Endothelial cell of umbilical vein (primary cell): ENCODE results near the gene SYNDIG1. TPM values are rescaled to one million over a fixed set of nuclear protein-coding genes. Genes with fewer than 3 reads are reported as not detected.

Source experiments
- BruUV-seq: library from RNA; stranded (reverse); fragments of 400-500 nt; replicated peaks from 2 replicates; lab custom pipeline; 2021; lab: Mats Ljungman, UMichigan
- CTCF ChIA-PET: fragments of 300-600, 350-600 bp; sonication (Branson Sonifier 250); formaldehyde crosslinking; loops from one replicate; lab custom pipeline; 2021; ENCODE audit warnings: antibody characterized with exemption, inconsistent platforms; lab: Charles Lee
- POLR2A ChIA-PET: fragments of 300-600, 350-600 bp; sonication (Branson Sonifier 250); formaldehyde crosslinking; loops from one replicate; lab custom pipeline; 2021; ENCODE audit warnings: antibody characterized with exemption, inconsistent platforms; lab: Charles Lee
- DNase-seq: peaks from one replicate; pipeline ENCODE4 v3.0.0-alpha.2; 2011; ENCODE audit warnings: low read depth, low spot score
- FAIRE-seq: peaks from 2 replicates; lab custom pipeline; 2011; peaks lifted over from hg19 to GRCh38; lab: Jason Lieb, UNC
- H2AFZ ChIP-seq: 2 replicates; pipeline ENCODE4 v1.6.0; 2012; ENCODE audit warnings: low read depth, low read length, control low read depth, inconsistent platforms
- H3K27ac ChIP-seq: 2 replicates; pipeline ENCODE4 v1.5.1; 2011; ENCODE audit warnings: low read depth, mild to moderate bottlenecking, control low read depth, low read length, moderate library complexity; ENCODE audit not compliant: insufficient read depth
- H3K27me3 ChIP-seq, 2 experiments: 2 replicates each; pipeline versions ENCODE4 v1.6.0 to v1.6.1; 2011; ENCODE audit warnings: low read length in 2 of 2, mixed read lengths in 1 of 2; ENCODE audit not compliant: control insufficient read depth in 2 of 2, insufficient read depth in 2 of 2
- H3K36me3 ChIP-seq, 2 experiments: 2 replicates in 1 of 2; 3 replicates in 1 of 2; pipeline ENCODE4 v1.5.1; 2011; ENCODE audit warnings: low read length in 2 of 2, mild to moderate bottlenecking in 1 of 2, moderate library complexity in 1 of 2; ENCODE audit not compliant: control insufficient read depth in 2 of 2, insufficient read depth in 2 of 2; ENCODE audit errors: extremely low read depth in 1 of 2
- H3K4me1 ChIP-seq: 3 replicates; pipeline ENCODE4 v1.5.1; 2011; ENCODE audit warnings: mild to moderate bottlenecking, low read length; ENCODE audit not compliant: control insufficient read depth, insufficient read depth; ENCODE audit errors: extremely low read depth
- H3K4me2 ChIP-seq: 2 replicates; pipeline ENCODE4 v1.6.1; 2011; ENCODE audit warnings: low read length, control low read depth, mixed read lengths; ENCODE audit not compliant: insufficient read depth
- H3K4me3 ChIP-seq, 3 experiments: fragments of 200-600 bp in 1 of 3; sonication (generic), shearing (Covaris generic) in 1 of 3; replicated peaks in 1 of 3; 2 replicates each; pipeline ENCODE4 v1.5.1; 2011 to 2016; ENCODE audit warnings: control low read depth in 3 of 3, low read length in 3 of 3, mild to moderate bottlenecking in 2 of 3, inconsistent platforms in 1 of 3, low read depth in 1 of 3, moderate library complexity in 1 of 3; ENCODE audit not compliant: insufficient read depth in 1 of 3
- H3K79me2 ChIP-seq: 2 replicates; pipeline ENCODE4 v1.6.0; 2012; ENCODE audit warnings: low read length, inconsistent platforms; ENCODE audit not compliant: control insufficient read depth, insufficient read depth
- H3K9ac ChIP-seq: replicated peaks from 2 replicates; pipeline ENCODE3; 2011; ENCODE audit warnings: low read length, control low read depth; ENCODE audit not compliant: insufficient read depth; ENCODE audit errors: extremely low read depth
- H3K9me1 ChIP-seq: replicated peaks from 3 replicates; pipeline ENCODE4 v1.6.0; 2011; ENCODE audit warnings: mild to moderate bottlenecking, low read length; ENCODE audit not compliant: control insufficient read depth, insufficient read depth; ENCODE audit errors: extremely low read depth
- H3K9me3 ChIP-seq: replicated peaks from 2 replicates; pipeline ENCODE4 v1.5.1; 2012; ENCODE audit warnings: low read length, inconsistent platforms; ENCODE audit not compliant: control insufficient read depth, insufficient read depth
- H4K20me1 ChIP-seq: replicated peaks from 2 replicates; pipeline ENCODE3; 2011; ENCODE audit warnings: mild to moderate bottlenecking, low read length; ENCODE audit not compliant: control insufficient read depth, insufficient read depth; ENCODE audit errors: extremely low read depth
- CTCF ChIP-seq, 2 donors: IDR thresholded peaks; 1 replicate in 1 of 2; 2 replicates in 1 of 2; pipeline ENCODE4 v1.5.1; 2011; ENCODE audit warnings: low read length in 2 of 2, mild to moderate bottlenecking in 2 of 2, moderate library complexity in 2 of 2, control low read depth in 1 of 2, inconsistent platforms in 1 of 2, low read depth in 1 of 2; ENCODE audit not compliant: insufficient read depth in 1 of 2; ENCODE audit errors: extremely low read depth in 1 of 2
- EZH2 ChIP-seq: IDR thresholded peaks from 2 replicates; pipeline ENCODE4 v1.6.1; 2012; ENCODE audit warnings: borderline replicate concordance, low read depth, mild to moderate bottlenecking, moderate library complexity, low read length, inconsistent platforms; ENCODE audit not compliant: severe bottlenecking
- FOS ChIP-seq: IDR thresholded peaks from 2 replicates; pipeline ENCODE4 v1.6.1; 2011; ENCODE audit warnings: mild to moderate bottlenecking, low read length, moderate library complexity, borderline replicate concordance; ENCODE audit not compliant: insufficient read depth
- GATA2 ChIP-seq: IDR thresholded peaks from 2 replicates; pipeline ENCODE4 v1.7.0; 2011; ENCODE audit warnings: low read depth, mild to moderate bottlenecking, moderate library complexity, mixed read lengths, low read length; ENCODE audit not compliant: insufficient read length, insufficient read depth
- JUN ChIP-seq: IDR thresholded peaks from 2 replicates; pipeline ENCODE4 v1.6.1; 2011; ENCODE audit warnings: borderline replicate concordance, low read depth; ENCODE audit not compliant: insufficient read length, insufficient read depth
- MAX ChIP-seq: IDR thresholded peaks from 2 replicates; pipeline ENCODE4 v1.6.1; 2011; ENCODE audit not compliant: insufficient read depth, insufficient read length
- MYC ChIP-seq: IDR thresholded peaks from one replicate; pipeline ENCODE4 v1.6.1; 2011; ENCODE audit warnings: mild to moderate bottlenecking, low read depth, low read length
- POLR2A ChIP-seq: IDR thresholded peaks from 2 replicates; pipeline ENCODE4 v1.6.1; 2012; ENCODE audit warnings: low read depth, mild to moderate bottlenecking, control low read depth, low read length
- POLR2AphosphoS5 ChIP-seq: IDR thresholded peaks from 2 replicates; pipeline ENCODE4 v1.6.1; 2012; ENCODE audit warnings: low read depth, mild to moderate bottlenecking, control low read depth, low read length, moderate library complexity; ENCODE audit not compliant: insufficient read depth
- dilution Hi-C: fragments of 300-500 bp; cut with MboI; formaldehyde crosslinking; loops from one replicate; pipeline ENCODE4 v1.15.0; 2019; ENCODE audit warnings: low sequenced_read_pairs; ENCODE audit not compliant: extremely low pct_ligation_motif_present
- intact Hi-C: fragments of 100-400 bp; cut with micrococcal nuclease; formaldehyde crosslinking; loops from one replicate; pipeline ENCODE4 v1.10.0; 2022
- polyA plus RNA-seq, 4 experiments: library from polyadenylated mRNA; depleted of rRNA in 3 of 4; stranded (reverse) in 3 of 4; unstranded in 1 of 4; fragments of >200 nt; gene quantifications; 2 replicates each; pipeline versions ENCODE4 v1.2.1 to v1.2.3, GENCODE V29; 2011 to 2012; ENCODE audit warnings: missing spikeins in 1 of 4
- total RNA-seq: library from RNA; stranded (reverse); gene quantifications from 2 replicates; pipeline ENCODE4 v1.2.3, GENCODE V29; 2021

SYNDIG1 gene
- total and polyA plus RNA-seq, 2 donors (not counting 3 experiments of a cell fraction or from before 2014, with no cell fraction given): not detected

DNA sequence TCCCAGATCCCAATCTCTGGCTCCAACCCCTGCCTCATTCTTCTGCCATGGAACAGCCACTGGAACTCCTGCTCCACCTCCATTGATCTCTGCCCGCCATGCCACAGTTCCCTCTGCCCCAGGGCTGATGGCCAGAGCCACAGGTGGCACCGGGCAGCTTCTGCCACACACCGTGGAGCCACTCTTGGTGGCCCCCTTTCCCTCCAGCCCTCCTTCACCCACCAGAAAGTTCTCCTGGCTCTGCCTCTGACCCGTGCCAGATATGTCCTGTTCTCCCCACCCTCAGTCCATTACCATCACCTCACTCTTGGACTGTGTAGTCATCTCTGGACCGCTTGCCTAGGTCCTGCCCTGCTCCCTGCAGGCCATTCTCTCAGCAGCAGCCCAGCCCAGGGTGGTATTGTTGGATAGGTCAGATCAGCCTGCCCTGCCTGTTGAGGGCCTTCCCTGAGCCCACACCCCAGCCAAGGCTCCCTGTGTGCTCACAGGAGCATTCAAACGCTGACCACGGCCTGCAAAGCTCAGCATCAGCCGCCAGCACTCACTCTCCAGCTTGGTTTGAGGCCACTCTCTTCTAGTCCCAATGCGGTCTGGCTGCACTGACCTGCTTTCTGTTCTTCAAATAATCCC, 16.8 kb upstream of the SYNDIG1 start:
- H3K27ac ChIP-seq: no peak overlapping the region
- CTCF ChIA-PET: no interaction called here
- BruUV-seq: no TSS peak
- no peaks in the 10 kb centered on the region for H3K9me1 ChIP-seq
- H3K79me2 ChIP-seq: no peaks in the 10 kb centered on the region
- FAIRE-seq: no peak
- dilution Hi-C loops (no loop called here), intact Hi-C loops (no loop called here)
- H3K4me1 ChIP-seq: no peaks in the 10 kb centered on the region
- no peaks in the 10 kb centered on the region for H3K36me3 ChIP-seq
- POLR2A ChIA-PET: no interaction called here
- H3K4me2 ChIP-seq: no peak overlapping the region
- TF ChIP-seq JUN (no peak), POLR2A (no peak), GATA2 (no peak), MAX (no peak), MYC (no peak), EZH2 (no peak), FOS (no peak), CTCF (IDR thresholded peaks at IDR 0.05; ENCODE audit: extremely low read depth in 1 of 2, insufficient read depth in 1 of 2, low read depth in 1 of 2, low read length in 2 of 2) (no peak), POLR2AphosphoS5 (no peak)
- no peak overlapping the region for H3K4me3 ChIP-seq
- no peaks in the 10 kb centered on the region for H4K20me1 ChIP-seq
- H3K9ac ChIP-seq: no peak overlapping the region
- no peaks in the 10 kb centered on the region for H3K27me3 ChIP-seq
- H2AFZ ChIP-seq: no peak overlapping the region
- H3K9me3 ChIP-seq: no peaks in the 10 kb centered on the region
- no peak for DNase-seq
